ENCODE measurements around the gene KLF16.

KLF16 gene

GRCh38 chr19:1825909-1826556 is 37.3 kb downstream of the KLF16 start:
- H3K4me3 ChIP-seq (ENCODE audit: control insufficient read depth in 1 of 7, extremely low read depth in 1 of 7, insufficient read depth in 4 of 7, low read depth in 2 of 7, low read length in 6 of 7), result no peak overlapping the region
- WGBS (ENCODE audit: insufficient coverage), result 28% methylated on average over 11 of the region's 15 CpGs
- ChIA-PET CTCF (interaction anchor here (0.6 to 8.0 kb wide), 27 partner anchors 12 to 360 kb away, joined by 3 to 80 read pairs (median 4); no protein-coding TSS in a partner anchor), POLR2A (interaction anchor here (0.7 kb wide), 1 partner anchor 42 kb away, joined by 3 read pairs; no protein-coding TSS in a partner anchor)
- H3K9me3 ChIP-seq (ENCODE audit: control extremely low read depth in 1 of 5, control insufficient read depth in 4 of 5, insufficient read depth in 2 of 5, low read depth in 1 of 5, low read length in 4 of 5), result no peaks in the 10 kb centered on the region
- peak; percentile 65 to 83 (median 76) for DNase-seq
- no peaks in the 10 kb centered on the region for H3K4me1 ChIP-seq (ENCODE audit: control extremely low read depth in 1 of 4, control insufficient read depth in 4 of 4, insufficient read depth in 4 of 4, low read length in 3 of 4)
- peaks cover 10 to 78% (median 53%) of the 10 kb centered on the region in 4 experiments for H3K36me3 ChIP-seq (ENCODE audit: control insufficient read depth in 4 of 4, insufficient read depth in 4 of 4, low read length in 3 of 4)
- peak overlapping the region in 1 of 2 experiments; percentile 38 for H3K27ac ChIP-seq (ENCODE audit: insufficient read depth in 1 of 2, low read depth in 1 of 2, low read length in 2 of 2, poor library complexity in 1 of 2, severe bottlenecking in 2 of 2)
- no peaks in the 10 kb centered on the region for H3K27me3 ChIP-seq (replicated peaks in 2 of 5; ENCODE audit: control insufficient read depth in 4 of 5, insufficient read depth in 5 of 5, low read length in 4 of 5)

GRCh38 chr19:1824252-1824622 is 39.1 kb downstream of the KLF16 start:
- DNase-seq, result no peak
- 98% methylated on average over 14 of the region's 14 CpGs for WGBS (ENCODE audit: insufficient coverage)
- peaks cover 0 to 78% (median 54%) of the 10 kb centered on the region in 4 experiments for H3K36me3 ChIP-seq (ENCODE audit: control insufficient read depth in 4 of 4, insufficient read depth in 4 of 4, low read length in 3 of 4)
- H3K4me3 ChIP-seq (ENCODE audit: control insufficient read depth in 1 of 7, extremely low read depth in 1 of 7, insufficient read depth in 4 of 7, low read depth in 2 of 7, low read length in 6 of 7), result no peak overlapping the region
- POLR2A ChIA-PET, result no interaction called here
- no peaks in the 10 kb centered on the region for H3K27me3 ChIP-seq (replicated peaks in 2 of 5; ENCODE audit: control insufficient read depth in 4 of 5, insufficient read depth in 5 of 5, low read length in 4 of 5)
- no peak overlapping the region for H3K27ac ChIP-seq (ENCODE audit: insufficient read depth in 1 of 2, low read depth in 1 of 2, low read length in 2 of 2, poor library complexity in 1 of 2, severe bottlenecking in 2 of 2)
- no peaks in the 10 kb centered on the region for H3K4me1 ChIP-seq (ENCODE audit: control extremely low read depth in 1 of 4, control insufficient read depth in 4 of 4, insufficient read depth in 4 of 4, low read length in 3 of 4)
- H3K9me3 ChIP-seq (ENCODE audit: control extremely low read depth in 1 of 5, control insufficient read depth in 4 of 5, insufficient read depth in 2 of 5, low read depth in 1 of 5, low read length in 4 of 5), result no peaks in the 10 kb centered on the region
- CTCF ChIA-PET, result interaction anchor here (0.9 to 8.0 kb wide), 3 partner anchors 10 to 22 kb away, joined by 4 to 80 read pairs (median 12); no protein-coding TSS in a partner anchor

GRCh38 chr19:1823539-1824251 is 39.7 kb downstream of the KLF16 start:
- 98% methylated on average over 29 of the region's 36 CpGs for WGBS (ENCODE audit: insufficient coverage)
- Histone ChIP-seq H3K36me3 (ENCODE audit: control insufficient read depth in 4 of 4, insufficient read depth in 4 of 4, low read length in 3 of 4) (peaks cover 0 to 81% (median 55%) of the 10 kb centered on the region in 4 experiments), H3K9me3 (ENCODE audit: control extremely low read depth in 1 of 5, control insufficient read depth in 4 of 5, insufficient read depth in 2 of 5, low read depth in 1 of 5, low read length in 4 of 5) (no peaks in the 10 kb centered on the region), H3K4me1 (ENCODE audit: control extremely low read depth in 1 of 4, control insufficient read depth in 4 of 4, insufficient read depth in 4 of 4, low read length in 3 of 4) (no peaks in the 10 kb centered on the region), H3K27me3 (replicated peaks in 2 of 5; ENCODE audit: control insufficient read depth in 4 of 5, insufficient read depth in 5 of 5, low read length in 4 of 5) (no peaks in the 10 kb centered on the region), H3K27ac (ENCODE audit: insufficient read depth in 1 of 2, low read depth in 1 of 2, low read length in 2 of 2, poor library complexity in 1 of 2, severe bottlenecking in 2 of 2) (no peak overlapping the region), H3K4me3 (ENCODE audit: control insufficient read depth in 1 of 7, extremely low read depth in 1 of 7, insufficient read depth in 4 of 7, low read depth in 2 of 7, low read length in 6 of 7) (no peak overlapping the region)
- DNase-seq, result no peak
- CTCF ChIA-PET, result interaction anchor here (0.9 to 8.0 kb wide), 4 partner anchors 9 to 31 kb away, joined by 3 to 80 read pairs (median 8); no protein-coding TSS in a partner anchor
- POLR2A ChIA-PET, result no interaction called here

GRCh38 chr19:1823020-1823419 is 40.4 kb downstream of the KLF16 start:
- no peaks in the 10 kb centered on the region for H3K9me3 ChIP-seq (ENCODE audit: control extremely low read depth in 1 of 5, control insufficient read depth in 4 of 5, insufficient read depth in 2 of 5, low read depth in 1 of 5, low read length in 4 of 5)
- H3K27ac ChIP-seq (ENCODE audit: insufficient read depth in 1 of 2, low read depth in 1 of 2, low read length in 2 of 2, poor library complexity in 1 of 2, severe bottlenecking in 2 of 2), result no peak overlapping the region
- POLR2A ChIA-PET, result no interaction called here
- no peaks in the 10 kb centered on the region for H3K27me3 ChIP-seq (replicated peaks in 2 of 5; ENCODE audit: control insufficient read depth in 4 of 5, insufficient read depth in 5 of 5, low read length in 4 of 5)
- CTCF ChIA-PET, result interaction anchor here (1.1 to 8.0 kb wide), 2 partner anchors 17 to 30 kb away, joined by 3 to 80 read pairs; no protein-coding TSS in a partner anchor
- no peak for DNase-seq
- peaks cover 0 to 81% (median 57%) of the 10 kb centered on the region in 4 experiments for H3K36me3 ChIP-seq (ENCODE audit: control insufficient read depth in 4 of 4, insufficient read depth in 4 of 4, low read length in 3 of 4)
- 93% methylated on average over 5 of the region's 8 CpGs for WGBS (ENCODE audit: insufficient coverage)
- no peak overlapping the region for H3K4me3 ChIP-seq (ENCODE audit: control insufficient read depth in 1 of 7, extremely low read depth in 1 of 7, insufficient read depth in 4 of 7, low read depth in 2 of 7, low read length in 6 of 7)
- H3K4me1 ChIP-seq (ENCODE audit: control extremely low read depth in 1 of 4, control insufficient read depth in 4 of 4, insufficient read depth in 4 of 4, low read length in 3 of 4), result no peaks in the 10 kb centered on the region

GRCh38 chr19:1822210-1822609 is 41.2 kb downstream of the KLF16 start:
- no peaks in the 10 kb centered on the region for H3K9me3 ChIP-seq (ENCODE audit: control extremely low read depth in 1 of 5, control insufficient read depth in 4 of 5, insufficient read depth in 2 of 5, low read depth in 1 of 5, low read length in 4 of 5)
- ChIA-PET POLR2A (no interaction called here), CTCF (no interaction called here)
- no peak overlapping the region for H3K4me3 ChIP-seq (ENCODE audit: control insufficient read depth in 1 of 7, extremely low read depth in 1 of 7, insufficient read depth in 4 of 7, low read depth in 2 of 7, low read length in 6 of 7)
- WGBS (ENCODE audit: insufficient coverage), result 92% methylated on average over 11 of the region's 19 CpGs
- no peak for DNase-seq
- peaks cover 0 to 81% (median 60%) of the 10 kb centered on the region in 4 experiments for H3K36me3 ChIP-seq (ENCODE audit: control insufficient read depth in 4 of 4, insufficient read depth in 4 of 4, low read length in 3 of 4)
- H3K4me1 ChIP-seq (ENCODE audit: control extremely low read depth in 1 of 4, control insufficient read depth in 4 of 4, insufficient read depth in 4 of 4, low read length in 3 of 4), result no peaks in the 10 kb centered on the region
- H3K27me3 ChIP-seq (replicated peaks in 2 of 5; ENCODE audit: control insufficient read depth in 4 of 5, insufficient read depth in 5 of 5, low read length in 4 of 5), result no peaks in the 10 kb centered on the region
- no peak overlapping the region for H3K27ac ChIP-seq (ENCODE audit: insufficient read depth in 1 of 2, low read depth in 1 of 2, low read length in 2 of 2, poor library complexity in 1 of 2, severe bottlenecking in 2 of 2)

- Histone ChIP-seq H3K27me3 (replicated peaks in 2 of 5; ENCODE audit: control insufficient read depth in 4 of 5, insufficient read depth in 5 of 5, low read length in 4 of 5) (no peaks in the 10 kb centered on the region), H3K9me3 (ENCODE audit: control extremely low read depth in 1 of 5, control insufficient read depth in 4 of 5, insufficient read depth in 2 of 5, low read depth in 1 of 5, low read length in 4 of 5) (no peaks in the 10 kb centered on the region), H3K4me1 (ENCODE audit: control extremely low read depth in 1 of 4, control insufficient read depth in 4 of 4, insufficient read depth in 4 of 4, low read length in 3 of 4) (no peaks in the 10 kb centered on the region), H3K27ac (ENCODE audit: insufficient read depth in 1 of 2, low read depth in 1 of 2, low read length in 2 of 2, poor library complexity in 1 of 2, severe bottlenecking in 2 of 2) (no peak overlapping the region), H3K36me3 (ENCODE audit: control insufficient read depth in 4 of 4, insufficient read depth in 4 of 4, low read length in 3 of 4) (peaks cover 0 to 95% (median 67%) of the 10 kb centered on the region in 4 experiments), H3K4me3 (ENCODE audit: control insufficient read depth in 1 of 7, extremely low read depth in 1 of 7, insufficient read depth in 4 of 7, low read depth in 2 of 7, low read length in 6 of 7) (no peak overlapping the region)
- DNase-seq, result no peak
- WGBS (ENCODE audit: insufficient coverage), result 95% methylated on average over 42 of the region's 43 CpGs
- CTCF ChIA-PET, result interaction anchor here (1.1 to 1.8 kb wide), 2 partner anchors 11 to 273 kb away, joined by 3 to 5 read pairs; no protein-coding TSS in a partner anchor
- POLR2A ChIA-PET, result interaction anchor here (0.6 kb wide), 1 partner anchor 48 kb away, joined by 3 read pairs; no protein-coding TSS in a partner anchor
These were observed 43.8 kb downstream of the KLF16 start for GRCh38 chr19:1819341-1820255.

Data from common myeloid progenitor, CD34-positive (primary cell).